ENCODE results near the gene MEPE.

DNA sequence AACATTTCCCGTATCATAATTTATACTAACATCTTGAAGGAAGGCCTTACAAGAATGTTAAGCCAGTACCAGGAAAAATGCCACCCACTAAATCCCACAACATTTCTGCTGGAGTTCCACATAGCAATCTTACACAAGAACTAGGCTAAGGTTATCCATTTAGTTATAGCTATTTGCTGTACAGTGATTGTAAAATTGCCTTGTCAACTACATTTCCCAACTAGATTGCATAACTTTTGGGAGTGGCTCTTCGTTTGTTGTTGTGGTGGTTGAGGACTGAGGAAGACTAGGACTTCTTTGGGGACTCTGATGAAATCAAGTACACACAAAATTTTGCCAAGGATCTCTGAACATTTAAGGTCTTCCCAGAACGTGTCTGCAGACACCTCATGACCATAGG lies 25.4 kb upstream of the MEPE start:
- no peak for TF ChIP-seq CTCF (conservative IDR thresholded peaks at IDR 0.05)
- no peak for TF ChIP-seq ZFX (IDR thresholded peaks at IDR 0.05)

All from C4-2B (cell line).